Prostate gland (tissue), 2 donors: Measurements from ENCODE around the gene CCDC28B.

Experiments
- POLR2A ChIP-seq: fragments of 450-650 bp; IDR thresholded peaks from one replicate; pipeline ENCODE4 v1.6.1; 2016; ENCODE audit warnings: antibody characterized with exemption, mild to moderate bottlenecking
- POLR2AphosphoS5 ChIP-seq: sonication (generic); formaldehyde crosslinking; IDR thresholded peaks from one replicate; pipeline ENCODE4 v1.6.1; 2017; ENCODE audit warnings: antibody characterized with exemption
- TF ChIP-seq, protein P1 (sequence below), 4 experiments: fragments of 200-600 bp in 2 of 4; fragments of 450-650 bp in 2 of 4; sonication (generic) in 2 of 4; IDR thresholded peaks; 1 replicate in 3 of 4; 2 replicates in 1 of 4; pipeline ENCODE4 v1.5.1; 2016 to 2019; ENCODE audit warnings: antibody characterized with exemption in 4 of 4, mild to moderate bottlenecking in 2 of 4, moderate library complexity in 2 of 4

- TF ChIP-seq POLR2AphosphoS5 (no peak), POLR2A (no peak)
- TF ChIP-seq, protein P1, sequence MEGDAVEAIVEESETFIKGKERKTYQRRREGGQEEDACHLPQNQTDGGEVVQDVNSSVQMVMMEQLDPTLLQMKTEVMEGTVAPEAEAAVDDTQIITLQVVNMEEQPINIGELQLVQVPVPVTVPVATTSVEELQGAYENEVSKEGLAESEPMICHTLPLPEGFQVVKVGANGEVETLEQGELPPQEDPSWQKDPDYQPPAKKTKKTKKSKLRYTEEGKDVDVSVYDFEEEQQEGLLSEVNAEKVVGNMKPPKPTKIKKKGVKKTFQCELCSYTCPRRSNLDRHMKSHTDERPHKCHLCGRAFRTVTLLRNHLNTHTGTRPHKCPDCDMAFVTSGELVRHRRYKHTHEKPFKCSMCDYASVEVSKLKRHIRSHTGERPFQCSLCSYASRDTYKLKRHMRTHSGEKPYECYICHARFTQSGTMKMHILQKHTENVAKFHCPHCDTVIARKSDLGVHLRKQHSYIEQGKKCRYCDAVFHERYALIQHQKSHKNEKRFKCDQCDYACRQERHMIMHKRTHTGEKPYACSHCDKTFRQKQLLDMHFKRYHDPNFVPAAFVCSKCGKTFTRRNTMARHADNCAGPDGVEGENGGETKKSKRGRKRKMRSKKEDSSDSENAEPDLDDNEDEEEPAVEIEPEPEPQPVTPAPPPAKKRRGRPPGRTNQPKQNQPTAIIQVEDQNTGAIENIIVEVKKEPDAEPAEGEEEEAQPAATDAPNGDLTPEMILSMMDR (IDR thresholded peaks at IDR 0.05), result no peak
Observed at GRCh38 chr1:32179193-32179442, 21.3 kb upstream of the CCDC28B start.
